NCI-H187 (cell line): Measurements from ENCODE around the gene LY86.

Source experiments
- DNase-seq, 2 experiments: peaks; one replicate each; lab custom pipeline; 2025; lab: John Stamatoyannopoulos, UW

The LY86 gene

GRCh38 chr6:6588064-6588923 lies at the start of gene LY86:
LY86 (plus strand) TSS chr6:6588720; CDS start chr6:6588735, 15 bp downstream.
- DNase-seq: no peak

- no peak for DNase-seq
Observed at GRCh38 chr6:6539036-6539435, 49.5 kb upstream of the LY86 start.

GRCh38 chr6:6542357-6542756 lies 46.2 kb upstream of the LY86 start:
- DNase-seq: no peak

DNA sequence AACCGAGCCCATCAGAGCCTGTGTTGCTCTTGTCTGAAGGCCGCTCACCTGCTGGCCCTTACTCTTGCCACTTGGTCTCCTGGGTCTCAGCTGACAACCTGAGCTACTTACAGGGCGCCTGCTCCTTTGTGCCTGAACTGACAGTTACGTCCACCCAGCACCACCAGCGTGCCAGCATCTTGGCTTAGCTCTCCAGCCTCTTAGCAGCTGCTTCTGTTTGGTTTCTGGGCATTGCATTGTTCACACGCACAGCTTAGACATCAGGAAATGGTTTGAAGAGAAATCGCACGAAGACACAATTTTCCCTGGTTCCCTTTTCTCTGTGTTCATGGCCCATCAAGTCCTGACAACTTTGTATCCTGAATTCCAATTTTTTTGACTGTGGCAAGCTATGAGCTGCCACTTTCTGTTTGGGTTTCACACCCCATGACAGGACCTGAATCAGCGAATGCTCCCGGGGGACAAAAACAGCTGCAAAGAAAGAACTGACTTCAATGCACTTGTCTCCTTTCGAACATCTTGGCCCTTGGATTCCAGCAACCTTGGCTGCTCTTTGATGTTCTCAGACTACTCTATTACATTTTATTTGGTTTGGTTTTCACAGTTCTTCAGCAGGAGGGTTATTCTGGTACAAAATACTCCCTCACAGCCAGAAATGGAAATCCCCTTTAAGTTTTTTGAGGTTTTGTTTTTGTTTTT lies 45.2 kb upstream of the LY86 start:
- no peak for DNase-seq

DNA sequence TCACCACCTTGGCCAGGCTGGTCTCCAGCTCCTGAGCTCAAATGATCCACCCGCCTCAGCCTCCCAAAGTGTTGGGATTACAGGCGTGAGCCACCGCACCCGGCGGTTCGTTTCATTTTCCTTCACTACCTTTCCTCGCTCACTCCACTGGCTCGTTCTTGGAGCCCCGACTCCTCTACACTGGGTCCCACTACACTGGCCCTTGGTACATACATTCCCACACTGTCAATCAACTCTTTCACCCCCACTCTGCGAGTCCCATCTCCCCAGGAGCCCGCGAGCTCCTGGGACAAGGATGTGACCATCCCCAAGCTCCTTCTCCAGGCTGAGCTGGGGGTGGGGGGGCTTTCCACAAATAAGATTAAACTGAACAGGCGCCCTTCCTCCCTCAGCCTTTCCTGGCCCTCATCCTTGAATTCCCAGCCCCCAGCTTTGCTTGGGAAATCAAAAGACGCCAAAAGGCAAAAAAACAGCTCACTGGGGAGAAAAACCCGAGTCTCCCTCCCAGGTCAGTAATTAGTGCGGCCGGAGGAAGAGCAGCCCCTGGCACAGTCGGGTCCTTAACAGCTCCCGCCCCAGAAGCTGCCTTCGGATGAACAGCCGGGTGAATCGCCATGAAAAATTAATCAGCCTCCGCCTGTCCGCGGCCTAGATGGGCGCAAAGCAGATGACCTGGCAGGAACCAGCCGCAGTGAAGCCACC lies 42.8 kb upstream of the LY86 start:
- no peak for DNase-seq

DNA sequence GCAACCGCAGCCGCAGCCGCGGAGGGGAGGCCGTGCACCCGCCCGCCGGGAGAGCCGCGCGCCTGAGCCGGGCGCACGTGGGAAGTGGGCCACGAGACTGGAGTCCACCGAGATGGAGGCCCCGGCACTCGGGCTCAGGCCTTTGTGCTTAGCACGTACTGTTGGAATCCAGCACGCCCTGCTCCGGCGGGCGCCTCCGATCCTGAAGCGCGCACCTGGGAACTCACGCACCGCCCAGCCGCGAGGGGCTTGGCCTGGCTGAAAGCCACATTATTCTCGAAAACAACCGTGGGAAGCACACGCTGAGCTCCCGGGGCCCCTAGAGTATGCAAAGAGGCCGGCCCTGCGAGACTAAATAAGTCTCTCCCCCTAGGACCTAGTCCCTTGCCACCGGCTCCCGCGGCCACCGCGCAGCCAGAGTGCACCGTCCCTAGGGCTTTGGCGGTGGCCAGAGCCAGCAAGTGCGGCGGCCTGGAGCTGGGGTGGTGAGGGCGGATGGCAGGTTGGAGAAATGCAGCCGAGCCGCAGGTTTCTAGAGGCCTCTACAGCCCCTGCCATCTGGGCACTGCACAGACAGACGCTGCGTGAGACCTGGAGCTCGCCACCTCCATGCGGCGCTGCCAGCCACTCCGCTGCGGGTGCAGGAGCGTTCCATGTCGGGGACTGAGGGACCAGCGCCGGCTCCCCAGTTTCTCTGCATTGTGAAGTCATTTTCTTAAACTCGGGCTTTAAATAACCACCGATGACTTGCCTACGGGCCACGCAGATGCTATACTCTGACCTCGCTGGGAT lies 42.0 kb upstream of the LY86 start:
- peak in 1 of 2 experiments; percentile 36 for DNase-seq

DNA sequence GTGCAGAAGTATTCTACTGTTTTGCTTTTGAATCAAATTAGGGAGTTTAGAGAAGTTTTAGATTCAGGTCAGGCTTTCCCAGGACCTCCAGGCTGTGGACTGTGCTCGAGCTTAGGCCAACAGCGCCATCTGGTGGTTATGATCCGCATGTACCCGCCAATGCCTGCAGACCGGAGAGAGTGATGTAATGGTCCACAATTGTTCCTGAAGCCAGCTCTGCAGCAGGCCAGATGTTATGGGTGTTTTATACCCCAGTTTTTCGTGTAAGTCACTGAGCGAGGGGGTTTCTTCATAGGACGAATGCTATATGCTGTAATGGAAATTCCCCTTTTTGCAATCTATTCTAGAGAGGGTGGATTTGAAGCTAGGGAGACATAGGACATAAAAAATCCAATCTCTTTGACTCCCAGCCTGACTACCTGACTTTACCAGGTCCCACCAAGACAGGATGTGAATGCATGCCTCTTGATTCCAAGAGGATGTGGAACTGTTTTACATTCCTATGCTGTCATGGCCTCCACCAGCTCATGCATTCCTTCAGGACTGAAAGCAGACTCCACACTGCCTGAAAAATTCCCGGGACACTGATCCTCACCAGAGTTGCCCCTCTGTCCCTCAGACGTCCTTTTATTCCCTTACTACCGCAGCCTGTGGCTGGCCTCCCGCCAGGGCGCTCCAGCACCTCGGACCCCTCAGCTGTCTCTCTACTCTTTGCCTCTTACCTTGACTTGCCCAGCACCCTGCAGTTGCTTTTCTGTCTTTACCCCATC lies 41.2 kb upstream of the LY86 start:
- DNase-seq: peak; percentile 41 to 64

DNA sequence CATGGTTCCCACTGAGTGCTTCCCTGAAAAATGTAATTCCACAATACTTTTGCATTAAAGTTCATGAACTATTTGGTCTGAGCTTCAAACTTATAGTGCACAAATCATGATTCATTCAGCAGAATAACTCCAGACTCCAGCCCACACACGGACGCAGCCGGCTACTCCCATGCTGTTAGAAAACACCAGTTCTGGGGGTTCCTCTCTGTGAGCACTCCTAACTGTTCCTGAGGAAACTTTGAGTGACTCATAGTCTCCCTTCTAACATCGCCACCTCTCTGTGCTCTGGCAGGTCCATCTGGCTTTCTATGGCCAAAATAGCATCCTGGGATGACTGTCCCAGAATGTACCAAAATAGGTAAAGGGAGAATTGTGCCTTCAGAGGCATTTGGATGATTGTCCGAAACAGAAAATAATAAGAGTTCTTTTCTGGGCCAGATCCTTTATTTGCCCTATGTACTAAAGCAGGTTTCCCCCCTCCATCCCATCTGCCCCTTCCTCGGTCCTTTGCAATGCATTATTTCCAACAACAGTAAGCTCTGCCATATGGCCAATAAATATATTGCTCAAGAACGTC lies 32.3 kb upstream of the LY86 start:
- no peak for DNase-seq

- peak in 1 of 2 experiments; percentile 27 for DNase-seq
Observed at GRCh38 chr6:6556738-6557503, 31.6 kb upstream of the LY86 start.

DNA sequence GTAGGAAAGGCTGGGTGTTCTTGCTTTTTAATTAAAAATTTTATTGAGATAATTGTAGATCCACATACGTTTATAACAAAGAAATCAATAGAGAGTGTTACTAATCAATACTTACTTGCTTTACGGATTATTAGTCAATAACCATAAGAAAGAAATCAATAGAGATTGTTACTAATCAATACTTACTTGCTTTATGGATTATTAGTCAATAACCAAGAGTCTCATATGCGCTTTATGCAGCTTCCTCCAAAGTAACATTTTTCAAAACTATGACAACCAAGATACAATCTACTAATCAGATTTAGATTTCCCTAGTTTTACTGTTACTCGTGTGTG lies 31.0 kb upstream of the LY86 start:
- DNase-seq: no peak

DNA sequence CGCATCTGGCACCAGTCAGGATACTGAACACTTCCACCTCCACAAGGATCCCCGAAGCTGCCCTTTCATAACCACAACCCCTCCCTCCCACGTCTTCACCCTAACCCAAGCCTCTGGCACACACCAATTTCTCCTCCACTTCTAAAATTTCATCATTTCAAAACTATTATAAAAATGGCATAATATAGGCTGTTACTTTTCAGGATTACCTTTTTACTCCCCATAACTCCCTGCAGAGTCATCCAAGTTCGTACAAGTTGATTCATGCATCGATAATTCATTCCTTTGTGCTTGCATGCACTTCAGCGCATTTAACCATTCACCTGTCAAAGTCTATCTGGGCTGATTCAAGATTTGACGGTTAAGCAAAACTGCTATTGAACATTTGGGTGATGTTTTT lies 30.6 kb upstream of the LY86 start:
- no peak for DNase-seq

DNA sequence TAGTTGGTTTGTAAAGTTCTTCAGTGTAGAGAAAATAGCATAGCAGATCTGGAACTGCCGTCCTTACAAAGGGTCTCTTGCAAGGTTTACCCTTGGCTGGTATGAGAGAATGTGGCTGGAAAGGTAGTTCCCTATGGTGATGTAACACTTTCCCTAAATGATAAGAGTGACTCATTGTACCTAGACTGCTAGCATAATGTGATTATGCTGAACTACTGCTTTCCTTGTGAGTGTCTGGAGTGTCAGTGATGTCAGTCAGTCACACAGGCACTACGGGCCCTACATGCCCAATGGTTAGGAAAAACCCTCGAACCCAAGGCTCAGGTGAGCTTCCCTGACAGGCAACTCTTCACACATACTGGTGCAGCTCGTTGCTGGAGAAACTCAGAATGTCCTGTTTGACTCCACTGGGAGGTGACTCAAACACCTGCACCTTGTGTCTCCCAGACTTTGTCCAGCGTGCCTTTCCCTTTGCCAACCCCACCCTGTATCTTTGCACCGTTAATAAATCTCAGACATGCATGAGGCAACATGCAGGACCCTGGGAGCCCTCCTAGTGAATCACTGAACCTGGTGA lies 28.4 kb upstream of the LY86 start:
- DNase-seq: no peak

DNA sequence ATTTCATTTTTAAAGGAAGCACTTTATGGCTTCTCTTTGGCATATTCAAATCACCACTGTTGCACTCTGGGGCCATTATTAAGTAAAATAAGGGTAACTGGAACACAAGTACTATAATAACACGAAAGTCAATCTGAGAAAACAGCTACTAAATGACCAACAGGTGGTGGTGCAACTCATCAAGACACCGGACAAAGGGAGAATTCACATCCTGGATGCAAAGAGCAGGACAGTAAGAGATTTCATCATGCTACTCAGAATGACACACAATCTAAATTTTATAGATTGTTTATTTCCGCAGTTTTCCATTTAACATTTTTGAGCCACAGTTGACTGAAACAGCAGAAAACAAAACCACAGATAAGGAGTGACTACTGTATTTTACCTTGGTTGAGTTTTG lies 27.6 kb upstream of the LY86 start:
- DNase-seq: no peak

GRCh38 chr6:6564154-6564553 lies 24.4 kb upstream of the LY86 start:
- no peak for DNase-seq

DNA sequence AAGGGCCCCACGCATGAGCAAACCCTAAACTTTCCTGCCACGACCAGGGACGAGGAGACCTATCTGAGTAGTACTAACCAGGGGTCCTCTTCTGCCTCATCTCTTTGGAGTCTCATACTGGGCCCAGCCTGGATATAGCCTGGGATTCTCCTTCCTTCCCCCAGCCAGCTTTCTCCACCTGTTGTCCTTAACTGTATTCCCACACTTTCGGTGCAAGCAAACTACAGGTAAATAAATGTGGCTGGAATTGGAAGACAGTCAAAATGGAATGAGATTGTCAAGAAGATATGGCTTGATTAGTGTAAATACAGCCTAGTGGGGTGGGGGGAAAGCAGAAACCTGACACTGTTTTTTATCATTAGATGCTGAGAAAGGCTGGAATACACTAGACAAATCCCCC lies 23.5 kb upstream of the LY86 start:
- DNase-seq: no peak

- DNase-seq: no peak
Observed at GRCh38 chr6:6565488-6565887, 23.0 kb upstream of the LY86 start.

GRCh38 chr6:6566766-6567165 lies 21.8 kb upstream of the LY86 start:
- DNase-seq: no peak

DNA sequence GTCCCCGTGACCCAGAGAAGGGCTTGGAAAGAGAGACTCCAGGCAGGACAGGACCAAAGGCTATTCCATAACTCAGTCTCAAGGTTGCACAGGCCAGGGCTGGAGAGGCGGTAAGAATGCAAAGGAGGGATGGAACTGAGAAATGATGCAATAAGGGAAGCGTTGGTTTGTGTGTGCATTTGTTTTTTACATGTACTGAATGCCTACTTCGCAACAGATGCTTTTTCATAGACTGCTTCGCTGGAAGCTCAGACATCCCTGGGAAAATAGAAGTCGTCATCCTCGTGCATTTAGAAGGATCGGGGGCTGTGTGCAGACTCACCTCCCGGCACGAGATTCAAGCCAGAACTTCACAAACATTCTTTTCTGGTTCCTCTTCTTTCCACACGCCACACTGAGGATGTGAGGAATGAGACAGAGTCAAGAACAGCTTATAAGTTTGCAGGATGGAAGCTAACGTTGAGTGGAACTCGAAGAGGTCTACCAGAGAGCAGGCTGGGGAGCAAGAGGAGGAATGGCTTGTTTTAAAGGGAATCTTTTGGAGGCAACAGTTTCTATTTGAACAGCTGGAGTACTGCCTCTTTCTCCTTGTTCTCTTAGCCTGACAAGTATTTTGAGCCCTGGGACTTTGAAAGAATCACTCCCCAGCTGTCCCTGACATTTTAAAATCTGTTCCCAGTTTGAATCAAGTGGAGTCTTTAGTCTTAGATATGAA lies 19.3 kb upstream of the LY86 start:
- no peak for DNase-seq

- no peak for DNase-seq
Observed at GRCh38 chr6:6569811-6570164, 18.7 kb upstream of the LY86 start.
